ENCODE measurements around the gene PNPLA6.

The PNPLA6 gene

DNA sequence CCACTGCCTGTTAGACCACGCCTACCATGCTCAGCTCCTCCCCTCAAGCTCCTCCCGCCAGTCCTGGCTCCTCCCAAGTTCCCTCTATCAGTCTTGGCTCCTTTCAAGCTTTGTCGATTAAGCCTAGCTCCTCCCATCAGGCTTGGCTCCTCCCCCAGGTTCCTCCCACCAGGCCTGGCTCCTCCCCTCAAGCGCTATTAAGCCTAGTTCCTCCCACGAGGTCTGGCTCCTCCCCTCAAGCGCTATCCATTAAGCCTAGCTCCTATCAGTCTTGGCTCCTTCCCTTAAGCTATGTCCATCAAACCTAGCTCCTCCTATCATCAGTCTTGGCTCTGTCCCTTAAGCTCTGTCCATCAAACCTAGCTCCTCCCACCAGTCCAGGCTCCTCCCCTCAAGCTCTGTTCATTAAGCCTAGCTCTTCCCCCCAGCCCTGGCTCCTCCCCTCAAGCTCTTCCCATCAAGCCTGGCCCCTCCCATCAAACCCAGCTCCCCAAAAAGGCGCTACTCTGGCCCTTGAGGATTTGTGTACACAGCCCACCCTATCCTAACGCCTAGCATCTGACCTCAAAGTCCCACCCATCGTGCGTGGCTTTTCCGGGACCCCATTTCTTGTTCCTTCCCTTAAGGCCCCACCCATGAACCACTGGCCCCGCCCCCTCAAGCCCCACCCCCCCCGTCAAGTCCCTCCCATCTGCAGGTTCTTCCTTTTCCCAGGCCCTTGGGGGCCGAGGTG, 70.1 kb downstream of the PNPLA6 start:
- peak; percentile 13 for DNase-seq

DNA sequence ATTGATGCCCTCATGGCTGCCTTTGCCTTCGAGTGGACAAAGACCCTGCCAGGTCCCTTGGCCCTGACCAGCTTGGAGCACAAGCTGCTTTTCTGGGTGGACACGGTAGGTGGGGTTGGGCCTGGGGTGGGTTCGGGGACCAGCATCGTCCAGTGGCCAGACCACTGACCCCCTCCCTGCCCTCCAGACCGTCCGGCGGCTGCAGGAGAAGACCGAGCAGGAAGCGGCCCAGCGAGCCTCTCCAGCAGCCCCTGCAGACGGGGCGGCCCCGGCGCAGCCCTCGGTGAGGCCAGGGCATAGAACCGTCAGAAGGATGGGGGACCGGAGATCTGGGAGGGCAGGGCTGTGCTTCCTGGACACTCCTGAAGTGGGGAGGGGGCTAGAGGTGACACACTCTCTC, 70.8 kb downstream of the PNPLA6 start:
- no peak for DNase-seq

DNA sequence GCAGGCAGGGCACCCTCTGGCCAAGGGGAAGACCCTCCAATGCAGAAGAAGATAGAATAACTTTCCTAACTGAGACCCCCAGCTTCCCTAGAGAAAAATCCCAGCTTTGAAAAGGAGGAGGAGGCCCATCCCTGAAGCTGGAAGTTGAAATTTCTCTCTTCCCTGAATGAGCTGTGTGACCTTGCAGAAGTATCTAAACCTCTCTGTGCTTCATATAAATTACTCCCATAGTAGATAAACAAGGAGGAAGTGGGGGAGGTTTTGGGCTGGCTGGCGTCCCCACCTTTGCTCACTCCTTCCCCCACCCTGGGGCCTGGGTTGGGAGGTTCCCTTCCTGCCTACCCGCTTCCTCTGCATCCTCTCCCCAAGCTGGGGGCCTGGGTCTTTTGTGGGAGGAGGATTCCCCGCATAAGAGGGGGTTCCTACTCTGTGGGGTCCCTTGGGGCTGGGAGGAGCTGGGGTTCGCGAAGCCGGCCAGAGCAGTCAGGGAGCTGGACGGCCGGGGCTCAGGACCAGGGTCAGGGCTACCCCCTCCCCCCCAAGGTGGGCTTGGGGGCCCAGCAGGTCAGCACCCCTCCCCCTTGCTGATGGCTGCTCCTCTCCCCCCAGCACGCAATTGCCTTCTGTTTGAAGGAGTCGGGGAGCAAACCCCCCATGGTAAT, 71.8 kb downstream of the PNPLA6 start:
- DNase-seq, result no peak

- DNase-seq, result no peak
These were observed 72.5 kb downstream of the PNPLA6 start for GRCh38 chr19:7607874-7608560.

DNA sequence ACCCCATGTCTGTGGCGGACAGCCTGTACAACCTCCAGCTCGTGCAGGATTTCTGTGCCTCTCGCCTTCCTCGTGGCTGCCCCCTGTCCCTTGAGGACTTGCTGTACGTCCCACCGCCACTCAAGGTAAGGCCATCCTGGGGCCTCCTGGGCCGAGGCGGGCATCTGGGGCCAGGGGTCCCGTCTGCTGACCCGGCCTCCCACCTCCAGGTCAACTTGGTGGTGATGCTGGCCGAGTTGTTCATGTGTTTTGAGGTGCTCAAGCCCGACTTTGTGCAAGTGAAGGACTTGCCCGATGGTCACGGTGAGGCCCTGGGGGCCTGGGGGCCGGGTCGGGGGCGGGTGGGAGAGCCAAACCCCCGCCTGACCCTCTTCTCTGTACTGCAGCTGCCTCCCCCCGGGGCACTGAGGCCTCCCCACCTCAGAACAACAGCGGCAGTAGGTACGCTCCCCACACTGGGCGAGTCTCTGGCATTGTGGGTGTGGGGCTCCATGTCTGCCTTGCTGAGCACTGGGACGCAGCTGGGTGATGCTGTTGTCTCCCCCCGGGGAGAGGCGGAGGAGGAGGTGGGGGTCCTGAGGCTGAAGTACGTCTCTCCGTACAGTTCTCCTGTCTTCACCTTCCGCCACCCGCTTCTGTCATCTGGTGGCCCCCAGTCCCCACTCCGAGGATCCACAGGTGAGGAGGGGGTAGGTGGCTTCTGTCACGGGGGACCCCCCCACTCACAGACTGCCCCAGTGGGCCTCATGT, 75.1 kb downstream of the PNPLA6 start:
- no peak for DNase-seq

All from activated naive CD4-positive, alpha-beta T cell treated with Interleukin-2 at 50 U/mL for 16 hours (primary cell).